Erythroblast (primary cell): ENCODE data around the gene LHPP.
A peak's percentile ranks its signal among the peaks of the same experiment; 100 is the strongest.

Experiments
- DNase-seq, 2 experiments: peaks; one replicate each; lab custom pipeline; 2025; lab: John Stamatoyannopoulos, UW
- GATA1 ChIP-seq: IDR thresholded peaks from 2 replicates; pipeline ENCODE4 v1.6.1; 2011; ENCODE audit warnings: low read depth, mild to moderate bottlenecking, control low read depth, low read length, moderate library complexity
- POLR2A ChIP-seq: IDR thresholded peaks from 2 replicates; pipeline ENCODE4 v1.6.1; 2011; ENCODE audit warnings: mild to moderate bottlenecking, low read length

LHPP gene

DNA sequence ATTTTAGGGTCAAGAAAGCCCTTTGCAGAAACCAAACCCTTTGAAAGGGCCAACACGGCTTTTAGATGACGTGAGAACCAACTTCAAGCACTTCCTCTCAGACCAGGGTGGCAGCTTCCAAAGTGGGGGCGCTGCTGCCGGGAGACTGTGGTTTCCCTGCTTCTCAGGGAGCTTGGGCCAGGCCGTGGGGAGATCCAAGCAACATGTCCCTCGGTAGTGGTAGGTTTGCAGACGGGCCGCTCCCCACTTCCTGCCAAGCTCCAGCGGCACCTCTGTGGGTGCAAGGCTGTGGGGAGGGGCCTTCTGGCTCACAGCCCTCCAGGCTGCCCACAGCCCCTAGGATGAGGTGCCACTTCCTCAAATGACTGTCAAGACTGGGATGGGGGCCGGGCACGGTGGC, 150.1 kb downstream of the LHPP start:
- TF ChIP-seq GATA1 (no peak), POLR2A (no peak)
- DNase-seq, result peak; percentile 18 to 26

DNA sequence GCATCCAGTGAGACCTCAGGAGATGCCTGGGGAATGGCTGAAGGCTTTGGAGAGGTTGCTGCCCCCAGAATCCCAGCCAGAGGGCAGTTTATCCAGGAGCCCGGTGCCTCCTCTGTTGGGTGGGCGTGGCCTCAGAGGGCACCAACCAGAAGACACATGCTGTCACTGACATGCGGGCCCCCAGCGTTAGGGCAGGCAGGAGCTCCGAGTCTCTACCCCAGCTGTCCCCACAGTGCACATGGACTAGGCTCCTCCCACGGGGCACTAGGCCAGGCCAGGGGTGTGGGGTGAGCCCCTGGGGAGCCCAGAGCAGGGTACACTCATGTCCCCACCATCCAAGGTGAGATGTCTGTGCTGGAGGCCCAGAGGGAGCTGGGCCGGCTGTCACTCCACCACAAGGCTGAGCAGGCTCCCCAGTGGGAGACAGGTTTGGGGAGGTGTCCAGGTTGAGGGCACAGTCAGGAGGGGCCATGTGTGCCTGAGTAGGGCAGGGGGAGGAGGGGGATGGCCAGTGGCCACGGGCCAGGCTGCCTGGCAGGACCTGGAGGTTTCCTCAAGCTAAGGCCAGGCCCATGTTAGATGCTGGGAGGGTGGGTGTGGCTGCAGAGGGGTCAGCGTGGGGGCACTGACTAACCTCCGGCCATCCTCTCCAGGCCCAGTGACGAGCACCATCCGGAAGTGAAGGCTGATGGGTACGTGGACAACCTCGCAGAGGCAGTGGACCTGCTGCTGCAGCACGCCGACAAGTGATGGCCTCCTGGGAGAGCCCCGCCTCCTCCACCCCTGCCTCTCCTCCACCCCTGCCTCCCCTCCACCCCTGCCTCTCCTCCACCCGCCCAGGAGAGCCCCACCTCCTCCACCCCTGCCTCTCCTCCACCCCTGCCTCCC, 151.2 kb downstream of the LHPP start:
- no peak for TF ChIP-seq GATA1
- TF ChIP-seq POLR2A, result no peak
- peak; percentile 21 to 41 for DNase-seq

DNA sequence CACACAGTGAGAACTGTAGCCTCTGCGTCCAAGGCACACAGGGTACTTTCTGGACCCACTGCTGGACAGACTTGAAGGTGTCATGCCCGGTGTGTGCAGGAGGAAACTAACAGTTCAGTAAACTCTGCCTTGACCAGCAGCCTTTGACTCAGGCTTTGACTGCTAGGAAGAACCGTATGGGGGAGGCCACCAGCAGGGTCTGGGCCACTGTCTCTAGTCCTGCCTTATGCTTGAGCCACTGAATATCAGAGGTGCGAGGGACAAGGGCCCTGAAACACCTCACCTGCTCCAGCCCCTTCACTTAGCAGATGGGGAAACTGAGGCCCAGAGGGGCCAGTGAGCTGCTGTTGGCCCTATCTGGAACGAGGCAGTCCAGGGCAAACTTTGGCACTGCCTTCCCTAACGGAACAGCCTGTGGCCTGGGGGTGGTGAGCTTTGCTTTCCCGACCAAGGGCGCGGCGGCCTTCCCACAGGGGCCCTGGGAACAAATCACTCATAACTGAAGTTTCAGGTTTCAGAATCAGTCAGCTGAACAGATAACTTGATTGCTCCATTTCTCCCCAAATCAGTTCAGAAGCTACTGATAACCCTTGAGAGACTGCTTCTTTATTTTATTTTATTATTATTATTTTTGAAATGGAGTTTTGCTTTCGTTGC, 152.5 kb downstream of the LHPP start:
- peak in 1 of 2 experiments; percentile 29 for DNase-seq
- TF ChIP-seq POLR2A (no peak), GATA1 (no peak)

DNA sequence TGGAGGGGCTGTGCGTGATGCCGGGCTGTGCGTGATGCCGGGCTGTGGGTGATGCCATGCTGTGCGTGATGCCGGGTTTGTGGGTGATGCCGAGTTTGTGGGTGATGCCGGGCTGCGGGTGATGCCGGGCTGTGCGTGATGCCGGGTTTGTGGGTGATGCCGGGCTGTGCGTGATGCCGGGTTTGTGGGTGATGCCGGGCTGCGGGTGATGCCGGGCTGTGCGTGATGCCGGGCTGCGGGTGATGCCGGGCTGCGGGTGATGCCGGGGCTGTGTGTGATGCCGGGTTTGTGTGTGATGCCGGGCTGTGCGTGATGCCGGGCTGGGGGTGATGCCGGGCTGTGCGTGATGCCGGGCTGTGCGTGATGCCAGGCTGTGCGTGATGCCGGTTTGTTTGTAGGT, 153.6 kb downstream of the LHPP start:
- TF ChIP-seq POLR2A (no peak), GATA1 (no peak)
- DNase-seq, result no peak

DNA sequence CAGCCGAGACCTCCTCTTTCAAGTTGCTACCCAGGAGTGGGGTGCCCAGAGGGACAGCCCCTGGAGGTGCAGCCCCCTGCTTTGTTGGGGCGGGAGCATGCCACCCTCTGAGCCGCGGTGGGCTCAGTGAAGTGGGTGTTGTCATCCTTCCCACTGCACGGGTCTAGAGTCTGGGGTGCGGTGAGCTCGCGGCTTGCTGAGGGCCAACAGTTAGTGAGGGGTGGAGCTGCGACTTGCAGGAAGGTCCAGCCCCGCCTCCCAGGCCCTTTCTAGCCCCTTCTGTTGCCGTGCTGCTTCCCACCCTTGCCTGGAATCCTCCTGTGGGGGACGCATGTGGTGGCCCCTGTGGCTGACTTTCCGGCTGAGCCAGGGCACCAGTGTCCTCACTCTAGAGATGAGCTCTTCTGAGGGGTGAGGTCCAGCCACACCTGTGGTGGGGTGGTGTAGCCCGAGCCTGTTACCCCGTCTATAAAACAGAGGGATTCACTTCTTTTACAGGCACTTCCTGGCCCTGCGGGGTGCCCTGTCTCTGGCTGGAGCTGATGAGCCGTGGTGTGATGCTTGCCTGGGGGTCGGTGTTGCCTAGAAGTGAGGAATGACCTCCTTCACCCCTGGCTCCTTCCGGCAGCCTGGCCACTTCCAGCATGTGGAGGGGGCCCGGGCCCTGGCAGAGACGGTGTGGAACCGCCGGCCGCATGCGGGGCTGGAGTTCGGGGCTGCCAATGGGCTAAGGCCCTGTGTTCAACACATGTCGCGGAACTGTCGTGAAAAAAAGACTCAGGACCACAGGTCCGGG, 154.6 kb downstream of the LHPP start:
- no peak for TF ChIP-seq POLR2A
- no peak for TF ChIP-seq GATA1
- no peak for DNase-seq

DNA sequence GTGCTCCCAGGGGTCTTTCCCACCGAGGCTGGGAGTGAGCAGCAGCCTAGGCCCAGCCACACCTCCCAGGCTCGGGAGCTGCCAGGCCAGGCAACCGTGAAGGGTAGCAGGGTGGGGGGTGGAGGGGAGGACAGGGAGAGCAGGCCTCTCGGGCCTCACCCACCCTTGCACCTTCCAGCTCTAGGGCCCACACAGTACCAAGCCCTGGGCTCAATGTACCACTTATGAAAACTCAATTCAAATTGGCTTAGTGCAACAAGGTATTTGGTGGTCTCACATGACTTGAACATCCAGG, 155.2 kb downstream of the LHPP start:
- no peak for TF ChIP-seq GATA1
- no peak for TF ChIP-seq POLR2A
- DNase-seq, result no peak

DNA sequence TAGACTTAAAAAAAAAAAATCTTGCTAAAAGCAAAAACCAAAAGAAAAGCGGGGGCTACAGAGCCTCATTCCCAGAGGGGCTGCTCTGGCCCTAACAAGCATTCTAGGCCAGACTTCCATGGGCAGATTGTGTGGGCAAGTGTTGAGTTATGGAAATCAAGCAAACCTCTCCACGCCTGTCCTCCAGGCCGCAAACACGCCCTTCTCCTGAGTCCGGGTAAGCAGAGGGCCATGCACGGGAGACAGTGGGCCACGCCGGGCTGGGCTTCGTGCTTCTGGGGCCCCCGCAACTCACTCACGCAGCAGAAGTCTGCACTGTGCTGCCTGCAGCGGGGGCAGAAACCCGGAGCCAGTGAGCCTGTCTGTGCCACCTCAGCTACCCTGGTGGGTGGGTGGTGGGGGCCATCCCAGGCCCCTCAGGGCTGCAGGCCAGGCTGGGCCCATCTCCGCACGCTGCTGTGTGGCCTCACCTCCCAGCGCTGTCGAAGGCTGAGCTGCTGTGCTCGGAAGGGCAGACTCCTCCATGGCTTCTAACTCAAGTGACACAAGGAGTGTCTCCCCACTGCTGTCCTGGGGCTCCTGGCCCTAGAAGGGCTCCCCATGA, 156.9 kb downstream of the LHPP start:
- TF ChIP-seq POLR2A (no peak), GATA1 (no peak)

DNA sequence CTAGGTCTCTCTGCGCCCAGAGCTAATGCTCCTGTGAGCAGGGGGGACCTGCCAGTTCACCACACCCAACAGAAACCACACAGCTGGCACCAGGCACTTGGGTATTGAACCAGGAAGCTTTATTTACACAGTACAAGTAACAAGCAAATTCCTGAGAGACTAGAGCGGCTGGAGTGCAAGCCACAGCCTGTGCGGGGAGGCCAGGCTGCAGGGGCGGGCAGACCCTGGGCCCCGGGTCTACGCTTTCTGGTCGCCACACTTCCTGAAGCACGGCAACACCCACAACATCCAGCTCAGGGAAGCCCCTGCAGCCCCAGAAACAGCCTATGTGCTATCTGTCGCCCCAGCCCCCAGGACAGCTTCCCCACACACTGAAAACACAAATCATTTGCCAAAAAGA, 157.6 kb downstream of the LHPP start:
- TF ChIP-seq GATA1, result no peak
- TF ChIP-seq POLR2A, result no peak
- DNase-seq, result no peak

More for the DNA sequence above, 156.9 kb downstream of the LHPP start:
- no peak for DNase-seq

DNA sequence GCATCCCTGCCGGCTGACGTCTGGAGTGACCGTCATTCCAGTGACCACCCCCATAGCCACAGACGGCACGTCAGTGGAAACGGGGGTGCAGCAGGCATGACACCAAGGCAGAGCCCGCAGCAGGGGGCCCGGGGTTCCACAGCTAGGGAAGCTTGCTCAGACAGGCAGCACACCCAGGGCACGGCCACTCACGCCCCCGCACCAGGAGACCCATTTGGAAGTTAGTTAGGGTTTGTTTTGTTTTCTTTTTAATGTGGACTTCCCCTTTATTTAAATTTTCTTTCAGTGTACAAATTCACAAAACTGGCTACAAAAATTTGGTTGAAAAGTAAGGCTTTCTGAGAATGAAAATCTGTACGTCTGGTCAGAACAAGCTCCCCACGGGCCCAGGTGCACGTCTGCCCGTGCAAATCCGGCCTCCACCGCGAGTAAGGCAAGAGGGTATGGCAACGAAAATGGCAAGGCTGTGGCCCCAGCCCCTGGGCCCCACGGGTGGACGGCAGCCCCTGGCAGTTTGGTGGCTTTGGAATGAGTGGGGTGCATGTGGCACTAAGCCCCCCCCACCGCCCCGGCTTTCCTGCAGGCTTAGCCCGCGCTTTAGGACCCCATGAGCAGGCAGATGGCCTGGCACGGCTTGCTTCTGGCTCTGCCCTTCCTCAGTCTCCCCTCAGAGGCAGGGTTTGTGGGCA, 158.3 kb downstream of the LHPP start:
- DNase-seq, result no peak
- TF ChIP-seq POLR2A (no peak), GATA1 (no peak)

DNA sequence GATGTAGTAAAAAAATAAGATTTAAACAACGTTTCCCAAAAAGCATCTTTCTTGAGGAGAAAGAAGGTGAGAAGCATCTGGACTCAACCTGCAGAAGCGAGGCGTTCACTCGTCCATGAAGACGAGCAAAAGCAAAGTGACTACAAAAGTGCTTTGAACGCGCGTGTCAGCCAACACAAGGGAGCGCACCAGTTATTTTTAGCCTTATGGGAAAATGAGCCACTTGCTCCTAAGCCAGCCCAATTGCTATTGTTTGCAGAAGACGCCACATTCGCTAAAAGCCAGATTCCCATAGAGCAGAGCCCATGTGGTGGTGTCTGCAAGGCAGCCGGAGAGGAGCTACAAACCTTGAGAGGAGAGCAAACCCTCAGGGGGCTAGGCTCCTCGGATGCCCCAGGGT, 160.0 kb downstream of the LHPP start:
- no peak for DNase-seq
- TF ChIP-seq GATA1, result no peak
- TF ChIP-seq POLR2A, result no peak

DNA sequence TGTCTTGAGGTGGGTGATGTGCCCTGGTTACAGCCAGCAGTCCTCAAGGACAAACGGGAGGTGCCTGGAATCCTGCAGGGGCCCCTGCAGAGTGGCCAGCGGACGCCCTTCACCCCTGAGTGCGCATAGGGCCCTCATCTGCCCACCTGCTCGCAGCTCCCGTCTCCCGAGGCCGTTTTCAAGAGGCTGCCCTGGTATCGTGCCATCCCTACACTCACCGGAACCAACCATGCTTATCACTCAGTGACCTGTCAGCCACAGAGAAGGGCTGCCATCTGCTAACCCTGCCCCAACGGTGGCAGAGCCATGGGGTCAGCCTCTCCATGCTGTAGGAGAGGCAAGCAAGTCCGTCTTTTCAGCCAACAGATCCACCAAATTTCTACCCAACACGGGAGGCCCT, 160.5 kb downstream of the LHPP start:
- TF ChIP-seq GATA1 (no peak), POLR2A (no peak)
- DNase-seq, result no peak

DNA sequence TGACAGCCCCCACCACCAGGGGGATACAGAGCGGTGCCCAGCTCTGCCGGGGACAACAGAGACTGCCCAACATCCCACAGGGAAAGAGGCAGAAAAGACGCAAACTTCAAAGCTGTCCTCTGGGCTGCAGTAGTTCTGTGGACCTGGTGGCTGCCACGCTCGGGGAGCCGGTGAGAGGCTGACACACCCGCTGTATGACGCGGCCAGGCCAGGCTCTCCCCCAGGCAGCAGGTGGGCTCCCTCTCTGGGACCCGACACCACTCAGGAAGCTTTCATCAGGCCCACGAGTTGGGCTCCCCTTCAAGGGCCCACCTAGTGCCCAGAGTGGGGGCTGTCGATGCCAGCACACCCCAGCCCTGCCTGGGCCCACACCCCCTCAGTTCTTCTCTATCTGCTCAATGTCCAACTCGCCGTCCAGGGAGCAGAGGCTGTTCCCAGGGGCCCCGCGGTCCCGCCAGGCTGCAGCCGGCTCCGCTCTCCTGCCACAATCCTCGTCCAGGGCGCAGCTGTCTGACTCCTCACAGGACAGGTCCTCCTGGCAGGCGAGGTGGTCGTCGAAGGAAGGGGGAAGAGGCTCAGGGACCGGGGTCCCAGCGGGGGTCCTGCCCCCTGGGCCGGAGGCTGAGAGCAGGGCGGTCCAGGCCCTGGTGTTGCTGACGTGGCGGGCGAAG, 161.4 kb downstream of the LHPP start:
- no peak for TF ChIP-seq POLR2A
- TF ChIP-seq GATA1, result no peak

More for the DNA sequence above, 161.4 kb downstream of the LHPP start:
- DNase-seq, result no peak
